H7 (cell line): ENCODE measurements around the gene SLC1A3. TPM values are rescaled to one million over a fixed set of nuclear protein-coding genes. Genes with fewer than 3 reads are reported as not detected.
"Not testable (repeated sequence)": the region's sequence is repeated elsewhere in the genome, so short reads cannot be mapped to it uniquely, and the experiment has no call there.

Experiments
- DNase-seq: peaks from one replicate; pipeline ENCODE4 v3.0.0; 2012
- H3K27me3 ChIP-seq: 2 replicates; pipeline ENCODE4 v1.6.0; 2011; ENCODE audit warnings: mild to moderate bottlenecking, low read length; ENCODE audit not compliant: control insufficient read depth, insufficient read depth
- H3K36me3 ChIP-seq: replicated peaks from 2 replicates; pipeline ENCODE4 v1.5.1; 2011; ENCODE audit warnings: low read length; ENCODE audit not compliant: control insufficient read depth, insufficient read depth
- H3K4me3 ChIP-seq: 2 replicates; pipeline ENCODE4 v1.5.1; 2011; ENCODE audit warnings: low read depth, mild to moderate bottlenecking, control low read depth, low read length, moderate library complexity; ENCODE audit not compliant: insufficient read depth
- total RNA-seq: library from RNA; depleted of rRNA; stranded (reverse); fragments of >200 nt; shearing (Covaris generic); gene quantifications from 2 replicates; pipeline ENCODE4 v1.2.3, GENCODE V29; 2014; rRNA removed

Gene SLC1A3
- 48.8 and 58.9 TPM in 2 replicates for total RNA-seq

GRCh38 chr5:36606428-36607113, at the start of gene SLC1A3:
Gene SLC1A3, plus strand, starts transcription at chr5:36606606. Its CDS starts 1,818 bp downstream, at chr5:36608424.
- Histone ChIP-seq H3K4me3 (peak within 1 kb of the TSS; percentile 43), H3K36me3 (no peaks in the 10 kb centered on the region), H3K27me3 (no peaks in the 10 kb centered on the region)
- peak; percentile 34 for DNase-seq

GRCh38 chr5:36558641-36559040, 47.8 kb upstream of the SLC1A3 start:
- Histone ChIP-seq H3K27me3 (no peaks in the 10 kb centered on the region), H3K4me3 (no peak overlapping the region), H3K36me3 (no peaks in the 10 kb centered on the region)
- DNase-seq = no peak

GRCh38 chr5:36561601-36562000, 44.8 kb upstream of the SLC1A3 start:
- H3K36me3 ChIP-seq = no peaks in the 10 kb centered on the region
- no peaks in the 10 kb centered on the region for H3K27me3 ChIP-seq
- no peak for DNase-seq
- H3K4me3 ChIP-seq = no peak overlapping the region

GRCh38 chr5:36569491-36569890, 36.9 kb upstream of the SLC1A3 start:
- no peak for DNase-seq
- Histone ChIP-seq H3K36me3 (no peaks in the 10 kb centered on the region), H3K4me3 (no peak overlapping the region), H3K27me3 (no peaks in the 10 kb centered on the region)

- no peaks in the 10 kb centered on the region for H3K27me3 ChIP-seq
- no peak for DNase-seq
Observed at GRCh38 chr5:36570301-36571095, 35.9 kb upstream of the SLC1A3 start.

DNA sequence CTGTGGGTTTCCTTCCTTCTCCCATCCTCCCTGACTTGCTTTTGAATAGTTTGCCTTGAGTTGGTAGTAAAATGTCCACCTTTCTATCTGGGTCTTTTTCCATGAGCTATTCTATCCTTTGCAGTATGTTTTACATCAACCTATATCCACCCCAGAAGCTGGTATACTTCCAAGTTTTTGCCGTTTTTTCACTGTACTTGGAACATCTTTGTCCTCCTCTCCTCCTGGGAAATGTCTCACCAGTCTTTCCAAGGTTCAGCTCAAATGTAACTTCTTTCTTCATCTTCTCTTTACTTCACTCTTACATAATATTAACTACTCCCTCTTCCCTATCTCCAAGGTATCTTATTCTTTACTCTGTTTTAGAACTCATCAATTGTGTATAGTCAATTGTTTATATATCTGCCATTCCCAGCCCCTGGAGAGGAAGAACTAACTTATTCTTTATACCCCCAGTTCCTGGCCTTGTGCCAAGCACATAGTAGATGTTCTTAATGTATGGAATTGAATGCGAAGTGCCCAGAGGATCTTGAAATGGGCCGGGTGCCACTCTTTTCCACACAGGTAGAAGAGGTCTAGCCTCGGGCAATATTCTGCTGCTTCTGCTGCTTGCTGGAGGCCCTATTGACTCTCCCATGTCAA, 34.9 kb upstream of the SLC1A3 start:
- Histone ChIP-seq H3K36me3 (no peaks in the 10 kb centered on the region), H3K4me3 (no peak overlapping the region), H3K27me3 (no peaks in the 10 kb centered on the region)
- no peak for DNase-seq

More at GRCh38 chr5:36570301-36571095, 35.9 kb upstream of the SLC1A3 start:
- Histone ChIP-seq H3K36me3 (no peaks in the 10 kb centered on the region), H3K4me3 (no peak overlapping the region)

DNA sequence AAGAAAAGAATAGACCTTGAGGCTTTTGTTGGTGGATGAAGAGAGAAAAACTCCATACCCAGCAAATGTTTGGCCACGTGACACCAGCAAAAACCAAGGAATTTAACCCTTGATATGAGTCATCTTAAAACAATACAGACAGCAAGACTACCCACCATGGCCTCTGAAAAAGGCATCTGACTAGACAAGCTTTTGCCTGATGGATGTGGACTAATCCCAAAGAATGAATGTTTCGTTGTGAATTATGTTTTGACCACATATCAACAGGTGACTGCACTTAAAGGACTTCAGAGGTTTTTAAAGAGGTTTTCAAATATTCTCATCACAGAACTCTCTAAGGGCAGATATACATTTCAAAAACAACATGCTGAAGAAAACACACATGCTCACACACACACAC, 33.0 kb upstream of the SLC1A3 start:
- no peaks in the 10 kb centered on the region for H3K36me3 ChIP-seq
- no peak overlapping the region for H3K4me3 ChIP-seq
- DNase-seq = no peak
- no peaks in the 10 kb centered on the region for H3K27me3 ChIP-seq

DNA sequence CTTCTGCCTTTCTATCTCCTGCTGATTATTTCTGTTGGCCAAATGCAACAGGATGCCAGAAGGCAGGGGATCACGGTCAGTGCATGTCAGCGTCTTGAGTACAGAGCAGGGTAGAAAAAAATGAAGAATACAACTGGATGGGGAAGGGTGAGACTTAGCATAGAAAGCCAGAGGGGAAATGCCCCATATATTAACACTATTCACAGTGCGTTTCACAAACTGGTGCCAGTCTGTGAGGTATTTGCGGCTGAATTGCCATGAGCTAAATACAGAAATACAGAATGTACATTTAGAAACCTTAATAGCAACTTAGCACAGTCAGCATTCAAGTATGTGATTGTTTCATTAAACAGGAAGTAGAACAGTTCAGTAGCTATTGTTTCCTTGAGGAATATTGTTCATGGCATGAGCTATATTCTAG, 31.0 kb upstream of the SLC1A3 start:
- Histone ChIP-seq H3K4me3 (no peak overlapping the region), H3K36me3 (no peaks in the 10 kb centered on the region), H3K27me3 (no peaks in the 10 kb centered on the region)
- no peak for DNase-seq

- Histone ChIP-seq H3K4me3 (no peak overlapping the region), H3K27me3 (no peaks in the 10 kb centered on the region), H3K36me3 (no peaks in the 10 kb centered on the region)
- DNase-seq = no peak
Observed at GRCh38 chr5:36576721-36577120, 29.7 kb upstream of the SLC1A3 start.

DNA sequence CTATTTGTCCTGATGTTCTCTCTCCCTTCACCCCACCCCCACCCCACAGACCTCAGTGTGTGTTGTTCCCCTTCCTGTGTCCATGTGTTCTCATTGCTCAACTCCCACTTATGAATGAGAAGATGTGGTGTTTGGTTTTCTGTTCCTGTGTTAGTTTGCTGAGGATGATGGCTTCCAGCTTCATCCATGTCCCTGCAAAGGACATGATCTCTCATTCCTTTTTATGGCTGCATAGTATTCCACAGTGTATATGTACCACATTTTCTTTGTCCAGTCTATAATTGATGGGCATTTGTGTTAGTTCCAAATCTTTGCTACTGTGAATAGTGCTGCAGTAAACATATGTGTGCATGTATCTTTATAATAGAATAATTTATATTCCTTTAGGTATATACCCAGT, 26.5 kb upstream of the SLC1A3 start:
- not testable (repeated sequence) for H3K36me3 ChIP-seq

GRCh38 chr5:36581070-36581469, 25.3 kb upstream of the SLC1A3 start:
- no peak for DNase-seq

More for the DNA sequence above, 26.5 kb upstream of the SLC1A3 start:
- not testable (repeated sequence) for H3K4me3 ChIP-seq, DNase-seq, H3K27me3 ChIP-seq

GRCh38 chr5:36584009-36584875, 22.2 kb upstream of the SLC1A3 start:
- H3K36me3 ChIP-seq = no peaks in the 10 kb centered on the region
- no peak for DNase-seq
- no peak overlapping the region for H3K4me3 ChIP-seq
- H3K27me3 ChIP-seq = no peaks in the 10 kb centered on the region

More at GRCh38 chr5:36581070-36581469, 25.3 kb upstream of the SLC1A3 start:
- Histone ChIP-seq H3K36me3 (no peaks in the 10 kb centered on the region), H3K4me3 (no peak overlapping the region), H3K27me3 (no peaks in the 10 kb centered on the region)

- H3K4me3 ChIP-seq = no peak overlapping the region
- no peaks in the 10 kb centered on the region for H3K36me3 ChIP-seq
- no peak for DNase-seq
- H3K27me3 ChIP-seq = no peaks in the 10 kb centered on the region
Observed at GRCh38 chr5:36585701-36586100, 20.7 kb upstream of the SLC1A3 start.

DNA sequence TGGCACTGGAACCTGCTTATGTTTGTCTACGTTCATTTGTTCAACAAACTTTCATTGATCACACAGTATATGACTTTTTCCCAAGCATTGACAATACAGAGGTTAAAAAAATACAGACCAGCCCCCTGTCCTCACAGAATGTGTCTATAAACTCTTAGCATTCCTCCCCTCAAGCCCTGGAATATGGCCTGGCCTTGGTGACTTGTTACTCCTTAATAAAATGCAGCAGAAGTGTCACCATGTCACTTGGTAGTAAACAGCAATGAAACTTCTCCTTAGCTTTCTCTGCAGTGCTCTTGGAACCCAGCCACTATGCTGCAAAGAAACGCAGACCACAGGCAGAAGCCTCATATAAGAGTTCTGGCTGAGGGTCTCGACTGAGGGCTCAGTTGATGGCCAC, 19.1 kb upstream of the SLC1A3 start:
- no peak for DNase-seq
- no peaks in the 10 kb centered on the region for H3K36me3 ChIP-seq
- H3K4me3 ChIP-seq = no peak overlapping the region
- no peaks in the 10 kb centered on the region for H3K27me3 ChIP-seq
